Breast epithelium (tissue), 4 donors: ENCODE data around the gene CDH13. TPM values are rescaled to one million over a fixed set of nuclear protein-coding genes. Genes with fewer than 3 reads are reported as not detected.

Experiments
- DNase-seq, 2 donors: peaks; one replicate each; pipeline ENCODE4 v3.0.0-alpha.2; 2019; ENCODE audit warnings: low spot score in 2 of 2
- H3K27ac ChIP-seq, 2 donors: fragments of 200-600 bp; sonication (generic) in 1 of 2; one replicate each; pipeline ENCODE4 v1.5.1; 2016 to 2019; ENCODE audit warnings: mild to moderate bottlenecking in 1 of 2
- H3K27me3 ChIP-seq, 2 donors: fragments of 200-600 bp; sonication (generic) in 1 of 2; one replicate each; pipeline versions ENCODE4 v1.5.1 to v1.6.0; 2017 to 2019; ENCODE audit warnings: control low read depth in 1 of 2, mild to moderate bottlenecking in 1 of 2
- H3K36me3 ChIP-seq: fragments of 200-600 bp; one replicate; pipeline ENCODE4 v1.5.1; 2019
- H3K4me1 ChIP-seq, 2 donors: fragments of 200-600 bp; sonication (generic); one replicate each; pipeline ENCODE4 v1.5.1; 2016 to 2019; ENCODE audit warnings: control low read depth in 1 of 2
- H3K4me3 ChIP-seq, 3 donors: fragments of 200-600 bp; sonication (generic); 1 replicate in 2 of 3; 2 replicates in 1 of 3; pipeline ENCODE4 v1.5.1; 2016 to 2019; ENCODE audit warnings: mild to moderate bottlenecking in 3 of 3, moderate library complexity in 2 of 3
- H3K9me3 ChIP-seq, 2 donors: fragments of 200-600 bp; sonication (generic) in 1 of 2; one replicate each; pipeline ENCODE4 v1.5.1; 2016 to 2019; ENCODE audit warnings: control low read depth in 1 of 2
- CTCF ChIP-seq, 3 donors: fragments of 450-650 bp; IDR thresholded peaks; one replicate each; pipeline ENCODE4 v1.5.1; 2016 to 2017; ENCODE audit warnings: antibody characterized with exemption in 3 of 3, mild to moderate bottlenecking in 3 of 3, moderate library complexity in 3 of 3
- POLR2A ChIP-seq: fragments of 450-650 bp; IDR thresholded peaks from one replicate; pipeline ENCODE4 v1.6.1; 2016; ENCODE audit warnings: antibody characterized with exemption, mild to moderate bottlenecking, moderate library complexity
- POLR2AphosphoS5 ChIP-seq, 3 donors: sonication (generic); formaldehyde crosslinking; IDR thresholded peaks; one replicate each; pipeline ENCODE4 v1.6.1; 2017; ENCODE audit warnings: antibody characterized with exemption in 3 of 3
- intact Hi-C: fragments of 100-400 bp; cut with DNase I; formaldehyde crosslinking; loops from one replicate; pipeline ENCODE4 v1.15.1; 2023; ENCODE audit warnings: low total_unique reads
- total RNA-seq, 3 donors: library from RNA; depleted of rRNA; stranded (reverse); fragments of >200 nt; gene quantifications; one replicate each; pipeline ENCODE4 v1.1.0, GENCODE V29; 2016

Gene CDH13
- total RNA-seq, 3 donors from 2014 or later: 6.0 to 13.1 (median 11.5) TPM

DNA sequence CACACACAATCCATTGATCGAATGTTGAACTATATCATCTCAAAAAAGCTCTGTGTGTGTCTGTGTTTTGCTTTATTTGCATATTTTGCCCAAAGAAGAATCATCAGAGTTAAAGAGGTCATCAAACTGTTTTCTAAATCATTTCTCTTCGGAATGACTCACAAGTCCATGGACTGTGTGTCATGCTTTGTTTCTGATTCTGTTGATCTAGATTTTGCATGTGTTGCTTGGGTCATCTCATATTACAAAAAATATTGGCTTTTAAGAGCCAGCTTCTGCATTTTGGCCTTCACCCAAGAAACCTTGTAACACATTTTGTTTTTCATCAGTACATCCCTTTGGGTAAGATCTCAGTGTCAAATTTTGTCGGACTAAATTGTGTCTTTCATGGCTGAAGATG, 709.8 kb downstream of the CDH13 start:
- no peaks in the 10 kb centered on the region for H3K4me1 ChIP-seq
- H3K36me3 ChIP-seq: no peaks in the 10 kb centered on the region
- intact Hi-C loops: no loop called here
- H3K4me3 ChIP-seq: no peak overlapping the region
- no peak for DNase-seq
- no peaks in the 10 kb centered on the region for H3K27me3 ChIP-seq
- H3K27ac ChIP-seq: no peak overlapping the region
- TF ChIP-seq POLR2A: no peak
- TF ChIP-seq POLR2AphosphoS5 (IDR thresholded peaks at IDR 0.05): no peak
- no peaks in the 10 kb centered on the region for H3K9me3 ChIP-seq

GRCh38 chr16:83338138-83338537, 711.4 kb downstream of the CDH13 start:
- Histone ChIP-seq H3K9me3 (no peaks in the 10 kb centered on the region), H3K4me1 (no peaks in the 10 kb centered on the region), H3K27me3 (no peaks in the 10 kb centered on the region), H3K4me3 (no peak overlapping the region), H3K27ac (no peak overlapping the region), H3K36me3 (no peaks in the 10 kb centered on the region)
- DNase-seq: no peak
- intact Hi-C loops: no loop called here
- TF ChIP-seq POLR2A (no peak), CTCF (IDR thresholded peaks at IDR 0.05) (no peak), POLR2AphosphoS5 (IDR thresholded peaks at IDR 0.05) (no peak)

DNA sequence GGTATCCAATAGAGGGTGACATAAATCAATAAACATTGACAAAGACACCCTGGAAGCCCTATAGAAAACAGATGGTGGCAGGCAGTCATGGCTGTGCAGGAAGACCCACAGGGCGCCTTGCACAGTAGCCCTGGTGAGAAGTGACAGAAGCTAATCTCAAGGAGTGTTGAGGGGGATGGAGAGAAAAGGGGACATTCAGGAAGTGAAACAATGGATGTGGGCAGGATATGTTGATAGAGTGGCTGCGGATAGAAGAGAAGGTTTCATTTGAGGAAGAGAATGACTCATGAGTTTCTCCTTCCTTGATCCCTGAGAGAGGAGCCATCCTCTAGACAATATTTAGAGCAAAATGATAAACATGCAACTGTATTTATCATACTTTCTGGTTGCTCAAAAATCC, 712.2 kb downstream of the CDH13 start:
- intact Hi-C loops: no loop called here
- no peaks in the 10 kb centered on the region for H3K36me3 ChIP-seq
- H3K4me3 ChIP-seq: no peak overlapping the region
- no peaks in the 10 kb centered on the region for H3K4me1 ChIP-seq
- no peak overlapping the region for H3K27ac ChIP-seq
- H3K9me3 ChIP-seq: no peaks in the 10 kb centered on the region
- DNase-seq: no peak
- H3K27me3 ChIP-seq: no peaks in the 10 kb centered on the region
- TF ChIP-seq POLR2AphosphoS5 (IDR thresholded peaks at IDR 0.05): no peak

DNA sequence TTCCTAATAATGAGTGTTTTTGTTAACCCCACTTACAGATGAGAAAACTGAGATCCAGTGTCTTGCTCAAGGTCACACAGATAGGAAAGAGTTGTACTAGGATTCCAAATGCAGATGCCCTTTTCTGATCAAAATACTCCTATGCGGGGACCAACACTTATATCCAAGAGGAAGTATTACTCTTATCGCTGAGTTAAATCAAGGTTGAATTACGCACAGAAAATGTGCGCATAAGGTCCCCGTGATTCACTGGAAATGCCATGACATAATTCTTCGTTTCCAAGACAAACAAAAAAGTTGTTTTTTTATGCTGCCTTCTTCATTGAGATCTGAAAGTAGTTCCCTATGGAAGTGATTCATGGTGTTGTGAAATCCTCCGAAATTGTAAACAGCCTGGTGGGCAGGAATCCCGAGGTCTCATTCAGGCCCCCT, 717.2 kb downstream of the CDH13 start:
- Histone ChIP-seq H3K27me3 (peaks cover 0 to 3% of the 10 kb centered on the region in 2 donors), H3K27ac (no peak overlapping the region), H3K36me3 (no peaks in the 10 kb centered on the region), H3K9me3 (no peaks in the 10 kb centered on the region), H3K4me1 (no peaks in the 10 kb centered on the region), H3K4me3 (no peak overlapping the region)
- TF ChIP-seq POLR2AphosphoS5 (IDR thresholded peaks at IDR 0.05): no peak
- TF ChIP-seq CTCF (IDR thresholded peaks at IDR 0.05): no peak
- TF ChIP-seq POLR2A: no peak
- DNase-seq: no peak
- intact Hi-C loops: no loop called here

DNA sequence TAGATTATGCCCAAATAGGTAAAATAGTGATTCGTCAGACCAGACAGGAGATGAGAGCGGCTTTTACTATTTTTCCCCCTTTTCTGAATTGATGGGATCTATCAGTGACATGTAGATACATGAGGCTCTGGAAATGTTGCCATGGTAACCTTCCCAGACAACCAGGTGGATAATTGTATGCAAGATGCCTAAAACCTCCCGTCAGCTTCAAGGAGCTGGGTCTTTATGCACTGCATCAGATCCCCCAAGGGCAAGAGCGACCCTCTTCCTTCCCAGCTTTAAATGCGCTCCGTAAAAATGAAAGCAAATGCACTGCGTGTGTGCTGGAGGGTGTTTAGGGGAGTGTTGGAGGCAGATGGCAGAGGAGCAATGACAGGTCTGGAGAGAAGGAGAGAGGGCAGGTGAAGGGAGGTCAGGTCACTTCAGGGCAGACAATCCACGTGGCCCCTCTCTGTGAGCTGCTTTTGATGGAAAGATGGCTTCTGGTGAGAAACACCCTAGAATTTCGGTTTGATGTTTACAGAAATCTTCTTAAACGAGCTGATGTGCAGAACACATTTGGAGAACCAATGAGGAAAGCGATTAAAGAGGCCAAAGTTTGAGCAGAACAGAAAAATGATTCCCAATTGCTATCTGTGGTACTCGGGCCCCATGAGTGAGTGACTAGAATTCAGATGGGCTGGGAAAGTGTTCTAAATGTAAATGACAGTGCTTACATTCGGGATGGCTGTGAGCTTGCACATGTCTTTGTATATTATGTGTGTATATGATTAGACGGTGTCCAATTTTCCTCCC, 719.3 kb downstream of the CDH13 start:
- Histone ChIP-seq H3K36me3 (no peaks in the 10 kb centered on the region), H3K4me3 (no peak overlapping the region), H3K27ac (no peak overlapping the region), H3K9me3 (no peaks in the 10 kb centered on the region), H3K4me1 (no peaks in the 10 kb centered on the region), H3K27me3 (peaks cover 0 to 3% of the 10 kb centered on the region in 2 donors)
- DNase-seq: no peak
- TF ChIP-seq POLR2A (no peak), POLR2AphosphoS5 (IDR thresholded peaks at IDR 0.05) (no peak), CTCF (IDR thresholded peaks at IDR 0.05) (no peak)
- intact Hi-C loops: no loop called here

- TF ChIP-seq CTCF (IDR thresholded peaks at IDR 0.05): no peak
- no peak for TF ChIP-seq POLR2A
- no peak for TF ChIP-seq POLR2AphosphoS5 (IDR thresholded peaks at IDR 0.05)
Measured at GRCh38 chr16:83348991-83349390, 722.2 kb downstream of the CDH13 start.

More at GRCh38 chr16:83348991-83349390, 722.2 kb downstream of the CDH13 start:
- no peaks in the 10 kb centered on the region for H3K36me3 ChIP-seq
- intact Hi-C loops: no loop called here
- no peak for DNase-seq
- H3K4me1 ChIP-seq: no peaks in the 10 kb centered on the region
- no peak overlapping the region for H3K4me3 ChIP-seq
- H3K27ac ChIP-seq: no peak overlapping the region
- peaks cover 0 to 3% of the 10 kb centered on the region in 2 donors for H3K27me3 ChIP-seq
- H3K9me3 ChIP-seq: no peaks in the 10 kb centered on the region
